GM19395 (cell line): Measurements from ENCODE around the gene KAZN.

Experiments
- ATAC-seq: cut with Tn5 transposase; IDR thresholded peaks from one replicate; pipeline ENCODE4 v1.9.1; 2021; ENCODE audit warnings: mild to moderate bottlenecking, moderate library complexity; ENCODE audit not compliant: unreplicated experiment

Gene KAZN

GRCh38 chr1:14612256-14612655 lies 13.8 kb downstream of the KAZN start:
- no peak for ATAC-seq

- no peak for ATAC-seq
These were observed 15.4 kb downstream of the KAZN start for GRCh38 chr1:14613926-14614325.

- no peak for ATAC-seq
These were observed 15.9 kb downstream of the KAZN start for GRCh38 chr1:14614341-14614740.

GRCh38 chr1:14615549-14616218 lies 17.2 kb downstream of the KAZN start:
- ATAC-seq, result no peak

- ATAC-seq, result no peak
These were observed 18.3 kb downstream of the KAZN start for GRCh38 chr1:14616632-14617396.

GRCh38 chr1:14617791-14618190 lies 19.3 kb downstream of the KAZN start:
- ATAC-seq, result no peak

GRCh38 chr1:14620941-14621340 lies 22.5 kb downstream of the KAZN start:
- no peak for ATAC-seq

GRCh38 chr1:14623090-14623489 lies 24.6 kb downstream of the KAZN start:
- ATAC-seq, result no peak

- ATAC-seq, result no peak
These were observed 26.5 kb downstream of the KAZN start for GRCh38 chr1:14624941-14625340.

- ATAC-seq, result no peak
These were observed 27.1 kb downstream of the KAZN start for GRCh38 chr1:14625572-14625971.

- ATAC-seq, result no peak
These were observed 27.5 kb downstream of the KAZN start for GRCh38 chr1:14625996-14626395.

GRCh38 chr1:14626869-14627607 lies 28.6 kb downstream of the KAZN start:
- no peak for ATAC-seq

GRCh38 chr1:14627608-14628489 lies 29.4 kb downstream of the KAZN start:
- ATAC-seq, result no peak

GRCh38 chr1:14629363-14630014 lies 31.0 kb downstream of the KAZN start:
- ATAC-seq, result no peak

GRCh38 chr1:14630986-14631385 lies 32.5 kb downstream of the KAZN start:
- ATAC-seq, result no peak

- no peak for ATAC-seq
These were observed 32.9 kb downstream of the KAZN start for GRCh38 chr1:14631421-14631820.

- no peak for ATAC-seq
These were observed 36.0 kb downstream of the KAZN start for GRCh38 chr1:14634486-14634885.

GRCh38 chr1:14635421-14635820 lies 36.9 kb downstream of the KAZN start:
- no peak for ATAC-seq

- ATAC-seq, result no peak
These were observed 38.6 kb downstream of the KAZN start for GRCh38 chr1:14636897-14637632.
